HG03175 (cell line): ENCODE measurements around the gene FAM241A.
"Not testable (repeated sequence)": the region's sequence is repeated elsewhere in the genome, so short reads cannot be mapped to it uniquely, and the experiment has no call there.

Source experiments
- ATAC-seq: cut with Tn5 transposase; IDR thresholded peaks from one replicate; pipeline ENCODE4 v1.9.1; 2021; ENCODE audit warnings: mild to moderate bottlenecking, moderate library complexity; ENCODE audit not compliant: unreplicated experiment

Gene FAM241A

GRCh38 chr4:112145326-112145789 is at the start of gene FAM241A:
Gene FAM241A (plus strand): TSS chr4:112145454. CDS start chr4:112145581, 127 bp downstream.
- peak; percentile 93 for ATAC-seq

- ATAC-seq = no peak
These were observed 46.3 kb upstream of the FAM241A start for GRCh38 chr4:112098841-112099530.

- ATAC-seq = peak; percentile 76
These were observed 45.5 kb upstream of the FAM241A start for GRCh38 chr4:112099701-112100297.

GRCh38 chr4:112102875-112103370 is 42.3 kb upstream of the FAM241A start:
- no peak for ATAC-seq

GRCh38 chr4:112105201-112105969 is 39.9 kb upstream of the FAM241A start:
- ATAC-seq = no peak

- no peak for ATAC-seq
These were observed 35.7 kb upstream of the FAM241A start for GRCh38 chr4:112109360-112110058.

- no peak for ATAC-seq
These were observed 35.2 kb upstream of the FAM241A start for GRCh38 chr4:112110059-112110425.

- ATAC-seq = no peak
These were observed 33.9 kb upstream of the FAM241A start for GRCh38 chr4:112111306-112111705.

- not testable (repeated sequence) for ATAC-seq
These were observed 33.2 kb upstream of the FAM241A start for GRCh38 chr4:112112095-112112494.

- ATAC-seq = no peak
These were observed 32.6 kb upstream of the FAM241A start for GRCh38 chr4:112112590-112113170.

- no peak for ATAC-seq
These were observed 31.4 kb upstream of the FAM241A start for GRCh38 chr4:112113864-112114263.

GRCh38 chr4:112114452-112114851 is 30.8 kb upstream of the FAM241A start:
- no peak for ATAC-seq

GRCh38 chr4:112118742-112119352 is 26.4 kb upstream of the FAM241A start:
- no peak for ATAC-seq

GRCh38 chr4:112119353-112119783 is 25.9 kb upstream of the FAM241A start:
- peak; percentile 86 for ATAC-seq

- ATAC-seq = no peak
These were observed 25.2 kb upstream of the FAM241A start for GRCh38 chr4:112120021-112120420.

GRCh38 chr4:112125416-112125815 is 19.8 kb upstream of the FAM241A start:
- ATAC-seq = no peak

- ATAC-seq = no peak
These were observed 18.1 kb upstream of the FAM241A start for GRCh38 chr4:112127048-112127637.

- no peak for ATAC-seq
These were observed 17.5 kb upstream of the FAM241A start for GRCh38 chr4:112127803-112128202.

GRCh38 chr4:112128452-112128851 is 16.8 kb upstream of the FAM241A start:
- ATAC-seq = peak; percentile 69

- ATAC-seq = no peak
These were observed 14.3 kb upstream of the FAM241A start for GRCh38 chr4:112130906-112131305.
